Stimulated activated CD4-positive, alpha-beta T cell treated with anti-CD3 and anti-CD28 coated beads, Interleukin-2, amount 100 ng/mL, for 24 hours (primary cell): ENCODE measurements around the gene PDGFRA.

ENCODE experiments used
- DNase-seq, 2 donors: peaks; one replicate each; pipeline ENCODE4 v3.0.0-alpha.2; 2020

The PDGFRA gene

GRCh38 chr4:54256491-54257486, 27.7 kb downstream of the PDGFRA start:
- DNase-seq: no peak

- DNase-seq: no peak
These were observed 36.3 kb downstream of the PDGFRA start for GRCh38 chr4:54265366-54265765.

GRCh38 chr4:54268151-54268550, 39.1 kb downstream of the PDGFRA start:
- DNase-seq: no peak

GRCh38 chr4:54271464-54271863, 42.4 kb downstream of the PDGFRA start:
- DNase-seq: no peak

- no peak for DNase-seq
These were observed 43.0 kb downstream of the PDGFRA start for GRCh38 chr4:54272051-54272450.

GRCh38 chr4:54274264-54274663, 45.2 kb downstream of the PDGFRA start:
- DNase-seq: no peak

- no peak for DNase-seq
These were observed 45.9 kb downstream of the PDGFRA start for GRCh38 chr4:54274795-54275665.

GRCh38 chr4:54276641-54277430, 47.7 kb downstream of the PDGFRA start:
- no peak for DNase-seq

GRCh38 chr4:54277691-54278090, 48.6 kb downstream of the PDGFRA start:
- no peak for DNase-seq

GRCh38 chr4:54278216-54278615, 49.1 kb downstream of the PDGFRA start:
- no peak for DNase-seq

- no peak for DNase-seq
These were observed 52.1 kb downstream of the PDGFRA start for GRCh38 chr4:54281054-54281766.

- no peak for DNase-seq
These were observed 53.7 kb downstream of the PDGFRA start for GRCh38 chr4:54282837-54283236.

- no peak for DNase-seq
These were observed 60.2 kb downstream of the PDGFRA start for GRCh38 chr4:54289316-54289715.

- DNase-seq: no peak
These were observed 61.9 kb downstream of the PDGFRA start for GRCh38 chr4:54290980-54291379.

- DNase-seq: no peak
These were observed 67.6 kb downstream of the PDGFRA start for GRCh38 chr4:54296548-54297203.

- no peak for DNase-seq
These were observed 79.0 kb downstream of the PDGFRA start for GRCh38 chr4:54308110-54308509.

GRCh38 chr4:54315561-54316538, 86.8 kb downstream of the PDGFRA start:
- no peak for DNase-seq

GRCh38 chr4:54317690-54318089, 88.6 kb downstream of the PDGFRA start:
- DNase-seq: no peak

GRCh38 chr4:54318904-54319303, 89.8 kb downstream of the PDGFRA start:
- peak in 1 of 2 donors; percentile 12 for DNase-seq
